GM19238 (cell line): ENCODE measurements around the gene KLK4.

ENCODE experiments used
- DNase-seq: peaks from one replicate; pipeline ENCODE4 v3.0.0; 2011; ENCODE audit warnings: low spot score; ENCODE audit not compliant: insufficient read length

KLK4 gene

DNA sequence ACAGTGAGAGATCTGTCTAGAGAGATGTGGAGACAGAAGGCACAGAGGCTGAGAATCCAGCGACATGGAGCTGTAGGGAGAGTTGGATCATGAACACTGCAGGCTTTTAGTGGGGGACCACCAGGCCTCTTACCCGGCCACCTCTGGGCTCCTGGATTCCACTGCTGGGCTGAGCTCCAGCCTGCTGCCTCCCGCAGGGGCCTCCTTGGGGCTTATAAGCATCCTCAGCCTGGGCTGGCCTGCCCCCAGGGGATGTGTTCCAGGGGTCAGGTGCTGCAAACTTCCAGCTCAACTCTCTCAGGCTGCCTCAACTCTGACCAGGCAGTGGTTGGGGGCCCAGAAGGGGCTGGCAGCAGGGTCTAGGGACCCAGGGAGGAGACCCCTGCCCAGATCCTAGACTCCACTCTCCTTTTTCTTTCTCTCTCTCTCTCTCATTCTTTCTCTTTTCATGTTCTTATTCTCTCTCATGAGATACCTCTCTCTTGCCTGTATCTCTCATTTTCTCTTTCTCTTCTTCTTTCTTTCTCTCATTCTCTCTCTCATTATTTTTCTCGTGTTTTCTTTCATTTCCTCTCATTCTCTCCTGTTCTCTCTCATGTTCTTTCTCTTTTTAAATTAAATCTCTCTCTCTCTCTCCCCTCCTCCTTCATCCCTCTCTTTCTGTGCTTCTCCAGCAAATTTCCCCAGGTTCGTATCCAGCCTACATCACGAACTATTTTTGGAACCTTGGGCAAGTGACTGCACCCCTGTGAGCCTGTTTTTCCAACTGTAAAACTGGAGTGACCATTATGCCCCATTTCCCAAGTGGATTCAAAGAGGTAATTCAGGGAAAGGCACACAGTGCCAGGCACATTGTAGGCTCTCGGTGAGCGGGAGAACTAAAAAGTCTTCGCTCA lies at the start of gene KLK4:
TSS of gene KLK4 (minus strand) at position 190 of the 896 bp plus-strand sequence. CDS start 657 bp downstream, outside the sequence.
- DNase-seq = no peak

GRCh38 chr19:50959731-50960500 lies 48.7 kb upstream of the KLK4 start:
- no peak for DNase-seq

DNA sequence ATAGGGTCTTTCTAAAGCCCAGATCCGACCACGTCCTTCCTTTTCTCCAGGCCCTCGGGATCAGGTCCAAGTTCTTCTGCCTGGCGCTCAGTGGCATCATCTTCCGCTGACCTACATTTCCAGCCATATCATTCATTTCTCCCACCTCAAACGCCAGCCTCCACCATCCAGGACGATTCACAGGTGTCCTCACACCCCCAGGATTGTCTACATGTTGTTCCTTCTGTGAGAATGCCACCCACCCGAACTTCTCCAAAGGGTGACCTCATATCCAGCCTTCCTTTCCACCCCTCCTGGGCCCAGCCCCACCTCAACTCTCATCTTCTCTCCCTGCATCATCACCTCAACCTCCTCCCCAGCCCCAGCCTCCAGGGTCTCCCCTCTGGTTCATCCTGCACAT lies 46.4 kb upstream of the KLK4 start:
- DNase-seq = no peak

DNA sequence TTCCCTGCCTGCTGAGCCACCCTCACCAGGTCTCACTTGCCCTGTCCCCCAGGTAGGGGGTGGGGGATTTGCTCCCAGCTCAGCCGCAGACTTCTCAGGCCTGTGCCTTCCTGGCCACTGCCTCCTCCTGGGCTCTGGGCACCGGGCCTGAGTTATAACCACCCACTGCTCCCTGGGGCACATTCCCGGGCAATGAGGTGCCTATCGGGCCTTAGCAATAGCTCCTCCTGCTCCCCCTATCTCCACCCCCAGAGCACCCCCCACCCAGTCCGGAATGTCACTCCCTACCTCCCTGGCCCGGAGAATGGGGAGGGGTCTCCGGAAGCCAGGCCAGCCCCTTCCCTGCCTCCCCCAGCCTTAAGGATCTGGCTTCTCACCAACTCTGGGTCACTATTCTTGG lies 41.7 kb upstream of the KLK4 start, which contains the start of gene KLK5:
TSS of gene KLK5 (minus strand) at position 129 of the 400 bp plus-strand sequence. CDS start 381 bp downstream, outside the sequence.
- DNase-seq = no peak

DNA sequence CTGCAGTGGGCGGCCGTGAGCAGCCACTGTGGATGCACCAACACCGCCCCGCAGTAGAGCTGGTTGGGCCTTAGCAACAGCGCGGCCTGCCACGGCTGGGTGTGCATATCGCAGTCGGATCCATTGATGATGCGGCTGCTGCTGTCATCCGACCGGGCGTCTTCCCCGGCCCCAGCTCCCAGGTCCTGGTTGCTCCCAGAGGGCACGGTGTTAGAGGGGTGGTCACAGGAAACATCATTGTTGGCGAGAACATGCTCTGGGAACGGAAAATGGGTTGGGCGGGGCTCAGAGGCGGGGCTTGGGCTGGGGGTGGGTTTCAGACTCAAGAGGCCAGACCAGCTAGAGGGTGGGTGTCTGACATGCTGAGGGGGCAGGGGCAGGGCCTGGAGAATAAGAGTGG lies 38.7 kb upstream of the KLK4 start:
- no peak for DNase-seq

- no peak for DNase-seq
These were observed 35.9 kb upstream of the KLK4 start for GRCh38 chr19:50947123-50947522.

DNA sequence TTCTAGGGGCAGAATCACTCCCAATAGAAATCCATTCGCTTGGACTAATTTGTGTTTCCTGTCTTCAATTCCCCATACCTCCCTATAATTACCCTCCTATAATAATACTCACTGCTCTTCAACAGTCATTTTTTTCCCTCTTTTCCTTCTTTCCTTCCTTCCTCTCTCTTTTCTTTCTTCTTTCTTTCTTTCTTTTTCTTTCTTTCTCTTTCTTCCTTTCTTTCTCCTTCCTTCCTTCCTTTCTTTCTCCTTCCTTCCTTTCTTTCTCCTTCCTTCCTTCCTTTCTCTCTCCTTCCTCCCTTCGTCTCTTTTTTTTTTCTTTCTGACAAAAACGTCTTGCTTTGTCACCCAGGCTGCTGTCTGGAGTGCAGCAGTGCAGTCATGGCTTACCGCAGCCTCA lies 33.6 kb upstream of the KLK4 start:
- no peak for DNase-seq

DNA sequence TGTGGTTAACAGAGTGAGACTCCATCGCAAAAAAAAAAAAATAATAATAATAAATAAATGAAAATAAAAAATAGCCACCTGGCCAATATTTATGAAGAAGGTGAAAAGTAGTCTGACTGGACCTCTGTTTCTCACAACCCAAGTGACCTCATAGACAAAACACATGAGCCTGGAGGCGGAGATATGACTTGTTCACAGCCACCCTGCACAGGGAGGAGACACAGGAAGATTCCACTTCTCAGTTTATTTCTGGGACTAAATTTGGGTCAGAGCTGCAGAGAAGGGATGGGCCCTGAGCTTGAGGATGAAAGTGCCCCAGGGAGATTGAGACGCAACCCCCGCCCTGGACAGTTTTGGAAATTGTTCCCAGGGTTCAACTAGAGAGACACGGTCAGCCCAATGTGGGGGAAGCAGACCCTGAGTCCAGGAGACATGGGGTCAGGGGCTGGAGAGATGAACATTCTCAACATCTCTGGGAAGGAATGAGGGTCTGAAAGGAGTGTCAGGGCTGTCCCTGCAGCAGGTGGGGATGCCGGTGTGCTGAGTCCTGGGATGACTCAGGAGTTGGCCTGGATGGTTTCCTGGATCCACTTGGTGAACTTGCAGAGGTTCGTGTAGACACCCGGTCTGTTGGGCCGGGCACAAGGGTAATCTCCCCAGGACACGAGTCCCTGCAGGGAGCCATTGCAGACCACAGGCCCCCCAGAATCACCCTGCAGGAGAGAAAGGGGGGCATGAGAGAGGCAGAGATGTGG lies 32.1 kb upstream of the KLK4 start:
- DNase-seq = no peak

- no peak for DNase-seq
These were observed 28.4 kb upstream of the KLK4 start for GRCh38 chr19:50939596-50939995.

GRCh38 chr19:50933640-50934039 lies 22.4 kb upstream of the KLK4 start:
- no peak for DNase-seq

DNA sequence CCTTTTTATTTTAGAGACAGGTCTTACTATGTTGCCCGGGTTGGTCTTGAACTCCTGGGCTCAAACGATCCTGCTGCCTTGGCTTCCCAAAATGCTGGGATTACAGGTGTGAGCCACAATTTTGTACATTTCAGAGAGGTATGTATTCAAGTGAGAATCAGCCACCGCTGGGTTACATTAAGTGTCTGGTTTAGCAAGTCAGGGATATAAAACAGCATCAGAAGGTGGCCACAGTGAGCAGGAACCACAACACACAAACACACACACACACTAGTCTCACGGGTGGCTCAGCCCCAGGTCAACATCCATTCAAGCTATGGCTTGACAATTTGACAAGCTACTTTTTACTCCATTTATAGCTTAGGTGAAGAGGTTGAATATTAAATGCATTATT lies 21.5 kb upstream of the KLK4 start:
- DNase-seq = no peak

- DNase-seq = no peak
These were observed 21.0 kb upstream of the KLK4 start for GRCh38 chr19:50932018-50932689.

- no peak for DNase-seq
These were observed 19.8 kb upstream of the KLK4 start for GRCh38 chr19:50931023-50931422.

DNA sequence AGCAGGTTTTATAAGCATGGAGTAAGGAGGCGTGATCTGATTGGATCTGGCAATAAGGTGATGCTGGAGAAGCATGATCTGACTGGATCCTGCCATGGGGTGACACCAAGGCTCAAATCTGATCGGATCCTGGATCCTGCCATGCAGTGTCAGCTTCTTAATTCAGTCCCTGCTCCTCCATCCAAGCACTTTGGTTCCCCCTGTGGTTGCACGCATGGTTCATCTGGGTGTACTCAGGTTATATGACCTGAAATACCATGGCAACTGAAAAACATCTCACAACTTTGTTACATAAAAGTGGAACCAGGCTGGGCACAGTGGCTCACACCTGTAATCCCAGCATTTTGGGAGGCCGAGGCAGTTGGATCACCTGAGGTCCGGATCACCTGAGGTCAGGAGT lies 17.6 kb upstream of the KLK4 start:
- DNase-seq = no peak

DNA sequence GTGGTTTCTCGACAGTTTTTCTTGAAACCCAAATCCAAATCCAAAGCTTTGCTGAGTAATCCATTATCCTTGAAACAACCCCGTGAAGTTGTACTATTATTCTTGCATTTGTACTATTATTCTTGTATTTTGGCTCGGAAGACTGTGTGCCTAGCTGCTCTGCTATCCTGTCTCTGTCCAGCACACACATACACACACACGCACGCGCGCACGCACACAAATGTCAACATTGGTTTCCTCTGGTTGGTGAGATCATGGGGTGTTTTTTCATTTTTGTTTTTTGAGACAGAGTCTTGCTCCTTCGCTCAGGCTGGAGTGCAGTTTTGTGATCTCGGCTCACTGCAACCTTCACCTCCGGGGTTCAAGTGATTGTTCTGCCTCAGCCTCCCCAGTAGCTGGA lies 14.9 kb upstream of the KLK4 start:
- DNase-seq = no peak

- DNase-seq = no peak
These were observed 14.5 kb upstream of the KLK4 start for GRCh38 chr19:50925734-50926133.

DNA sequence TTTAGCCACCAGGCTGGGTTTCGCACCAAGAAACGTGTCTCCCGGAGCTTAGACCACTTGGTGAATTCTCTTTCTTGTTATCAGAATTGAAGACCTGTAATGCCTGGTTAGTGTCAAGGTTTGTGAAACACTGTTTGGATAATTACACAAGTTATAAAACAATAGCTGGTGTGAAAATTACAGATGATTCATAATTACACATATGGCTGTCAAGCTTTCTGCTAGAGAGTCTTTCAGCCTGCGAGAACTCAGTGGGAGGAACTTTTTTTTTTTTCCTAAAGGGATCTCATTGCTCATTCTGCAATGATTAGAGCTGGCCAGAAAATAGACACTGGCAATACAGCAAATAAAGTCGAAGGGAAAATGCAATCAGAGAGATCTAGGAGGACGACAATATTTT lies 13.4 kb upstream of the KLK4 start:
- DNase-seq = no peak

DNA sequence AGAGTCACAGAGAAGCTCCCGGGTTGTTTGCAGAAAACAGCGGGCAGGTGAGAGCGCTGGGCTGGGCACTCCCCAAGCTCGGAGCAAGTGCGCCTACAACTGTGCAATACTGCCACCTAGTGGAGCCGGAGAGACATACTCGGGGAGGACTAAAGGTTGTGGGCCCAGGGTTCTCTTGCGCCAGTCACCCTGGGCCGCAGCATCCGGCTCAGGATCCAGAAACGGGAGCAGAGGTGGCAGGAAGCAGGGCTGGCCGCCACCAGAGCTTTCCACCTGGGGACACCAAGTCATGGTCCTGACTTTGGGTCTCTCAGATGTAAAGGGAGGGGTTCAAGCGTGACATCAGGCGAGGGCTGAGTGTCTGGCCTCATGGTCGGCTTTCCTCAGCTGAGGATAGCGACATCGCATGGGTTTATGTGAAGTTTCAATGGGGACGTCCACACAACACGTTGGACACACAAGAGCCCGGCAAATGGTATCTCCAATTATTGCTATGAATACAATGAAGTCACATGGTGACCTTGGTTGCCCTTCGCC lies 11.2 kb upstream of the KLK4 start:
- DNase-seq = peak; percentile 81

DNA sequence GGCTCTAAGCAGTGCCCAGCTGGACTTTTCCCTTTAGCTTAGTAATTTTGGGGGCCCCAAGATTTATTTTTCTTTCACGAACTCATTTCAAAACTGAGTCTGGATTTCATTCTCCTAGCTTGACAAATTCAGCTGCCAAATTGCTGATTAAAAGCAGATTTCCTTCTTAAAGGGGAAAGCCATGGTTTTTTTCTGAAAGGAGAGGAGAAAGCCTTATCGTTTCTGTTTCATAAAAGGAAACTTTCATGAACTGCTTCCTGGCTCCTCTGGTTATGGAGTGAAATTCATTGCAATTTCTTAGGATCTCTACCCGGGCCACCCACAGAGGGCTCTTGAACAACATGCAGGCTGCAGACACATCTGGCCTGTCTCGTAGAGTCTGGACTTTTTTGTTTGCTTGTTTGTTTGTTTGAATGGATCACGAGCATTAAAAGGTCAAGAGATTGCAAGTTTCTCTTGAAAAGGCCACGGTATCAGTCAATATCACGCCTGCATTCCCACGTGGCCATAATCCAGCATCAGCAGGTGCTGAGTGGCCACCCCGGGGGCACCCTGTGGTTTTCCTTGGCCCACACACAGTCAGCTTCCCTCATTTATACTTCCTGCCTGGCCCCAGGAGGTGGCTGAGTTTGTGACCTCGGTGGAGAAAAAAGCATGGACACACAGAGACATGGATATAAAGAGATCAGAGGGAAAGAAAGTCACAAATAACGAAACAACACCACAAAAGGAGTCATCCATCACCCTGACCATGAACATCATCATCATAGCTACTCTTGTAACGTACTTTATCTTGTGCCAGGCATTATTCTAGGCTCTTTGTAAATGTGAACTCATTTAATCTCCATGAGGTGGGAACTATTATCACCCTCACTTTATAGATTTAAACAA lies 10.5 kb upstream of the KLK4 start:
- DNase-seq = no peak

DNA sequence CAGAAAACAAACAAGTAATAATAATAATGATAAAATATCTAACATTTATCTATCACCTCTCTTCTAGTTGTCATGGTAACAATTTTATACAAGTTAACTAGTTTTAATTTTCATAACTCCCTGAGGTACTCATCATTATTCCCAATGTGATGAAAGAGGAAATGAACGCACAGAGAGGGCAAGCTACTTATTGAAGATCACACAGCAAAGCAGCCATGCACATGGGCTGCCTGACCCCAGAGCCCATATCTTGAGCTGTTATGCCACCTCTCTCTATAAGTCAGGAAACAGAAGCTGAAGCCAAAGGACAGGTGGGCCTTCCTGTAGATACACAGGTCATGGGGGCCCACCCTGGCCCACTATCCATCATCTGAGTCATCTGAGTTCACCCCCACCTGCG lies 4.9 kb upstream of the KLK4 start:
- DNase-seq = no peak
